GM23248 (cell line): Measurements from ENCODE around the gene KCNA2. TPM values are rescaled to one million over a fixed set of nuclear protein-coding genes. Genes with fewer than 3 reads are reported as not detected.

Experiments used
- DNase-seq: peaks from one replicate; pipeline ENCODE4 v3.0.0-alpha.2; 2015
- H2AFZ ChIP-seq: fragments of 200-600 bp; sonication (generic); 2 replicates; pipeline ENCODE4 v1.6.1; 2016; ENCODE audit warnings: antibody characterized with exemption
- H3F3A ChIP-seq: fragments of 200-600 bp; sonication (generic); 2 replicates; pipeline ENCODE4 v1.6.1; 2016; ENCODE audit warnings: mild to moderate bottlenecking, antibody characterized with exemption, mixed run types; ENCODE audit not compliant: insufficient read depth
- H3K27ac ChIP-seq: fragments of 200-600 bp; sonication (generic); 2 replicates; pipeline ENCODE4 v1.5.1; 2016; ENCODE audit warnings: mild to moderate bottlenecking
- H3K27me3 ChIP-seq: fragments of 200-600 bp; sonication (generic); replicated peaks from 2 replicates; pipeline ENCODE4 v1.6.1; 2016; ENCODE audit warnings: mild to moderate bottlenecking; ENCODE audit not compliant: insufficient read depth
- H3K36me3 ChIP-seq: fragments of 200-600 bp; sonication (generic); 2 replicates; pipeline ENCODE4 v1.6.1; 2016; ENCODE audit warnings: low read depth, mild to moderate bottlenecking
- H3K4me1 ChIP-seq: fragments of 200-600 bp; sonication (generic); 2 replicates; pipeline ENCODE4 v1.6.1; 2016; ENCODE audit warnings: mild to moderate bottlenecking; ENCODE audit not compliant: insufficient read depth
- H3K4me2 ChIP-seq: fragments of 200-600 bp; sonication (generic); one replicate; pipeline ENCODE4 v1.6.1; 2016; ENCODE audit warnings: mild to moderate bottlenecking; ENCODE audit not compliant: unreplicated experiment
- H3K4me3 ChIP-seq: fragments of 200-600 bp; sonication (generic); 2 replicates; pipeline ENCODE4 v1.5.1; 2016; ENCODE audit warnings: mild to moderate bottlenecking
- H3K79me2 ChIP-seq: fragments of 200-600 bp; sonication (generic); 2 replicates; pipeline ENCODE4 v1.6.1; 2016; ENCODE audit warnings: mild to moderate bottlenecking; ENCODE audit not compliant: insufficient read depth
- H3K9ac ChIP-seq: fragments of 200-600 bp; sonication (generic); 2 replicates; pipeline ENCODE4 v1.6.1; 2016; ENCODE audit warnings: mild to moderate bottlenecking
- H3K9me2 ChIP-seq: fragments of 200-600 bp; sonication (generic); 2 replicates; pipeline ENCODE4 v1.6.1; 2016; ENCODE audit warnings: mixed run types, mild to moderate bottlenecking, moderate library complexity; ENCODE audit not compliant: insufficient read depth
- H3K9me3 ChIP-seq: fragments of 200-600 bp; sonication (generic); one replicate; pipeline ENCODE4 v1.6.1; 2017; ENCODE audit warnings: low read depth
- H4K20me1 ChIP-seq: fragments of 200-600 bp; sonication (generic); 2 replicates; pipeline ENCODE4 v1.6.0; 2016; ENCODE audit not compliant: insufficient read depth
- EZH2 ChIP-seq: fragments of 200-600 bp; sonication (generic); IDR thresholded peaks from 2 replicates; pipeline ENCODE4 v1.6.1; 2018; ENCODE audit warnings: antibody characterized with exemption, mild to moderate bottlenecking; ENCODE audit not compliant: insufficient read depth, poor library complexity, severe bottlenecking
- EZH2phosphoT487 ChIP-seq: fragments of 200-600 bp; sonication (generic); IDR thresholded peaks from 2 replicates; pipeline ENCODE4 v1.6.1; 2018; ENCODE audit warnings: antibody characterized with exemption, moderate library complexity, mild to moderate bottlenecking, low read depth; ENCODE audit not compliant: insufficient read depth
- WGBS, 2 experiments: methylation state at CpG; one replicate each; pipeline ENCODE4 v1.1.6; 2015 to 2017; ENCODE audit warnings: low lambda C conversion rate in 2 of 2, low coverage in 1 of 2; ENCODE audit errors: missing lambda C conversion rate in 2 of 2; 5-methylcytosine and 5-hydroxymethylcytosine counted together
- in situ Hi-C: fragments of 300-500 bp; cut with MboI; formaldehyde crosslinking; loops from 2 replicates; pipeline ENCODE4 v1.15.0; 2020
- polyA plus RNA-seq: library from polyadenylated mRNA; unstranded; fragments of >200 nt; fragmentation: Nextera tagmentation; extraction: Ambion mirVana; gene quantifications from 2 replicates; pipeline ENCODE4 v1.2.1, GENCODE V29; 2016
- total RNA-seq: library from RNA; depleted of rRNA; stranded (reverse); fragments of >200 nt; shearing (Covaris generic); gene quantifications from 2 replicates; pipeline ENCODE4 v1.2.3, GENCODE V29; 2014

Gene KCNA2
- total and polyA plus RNA-seq, 2 experiments from 2014 or later, result not detected

DNA sequence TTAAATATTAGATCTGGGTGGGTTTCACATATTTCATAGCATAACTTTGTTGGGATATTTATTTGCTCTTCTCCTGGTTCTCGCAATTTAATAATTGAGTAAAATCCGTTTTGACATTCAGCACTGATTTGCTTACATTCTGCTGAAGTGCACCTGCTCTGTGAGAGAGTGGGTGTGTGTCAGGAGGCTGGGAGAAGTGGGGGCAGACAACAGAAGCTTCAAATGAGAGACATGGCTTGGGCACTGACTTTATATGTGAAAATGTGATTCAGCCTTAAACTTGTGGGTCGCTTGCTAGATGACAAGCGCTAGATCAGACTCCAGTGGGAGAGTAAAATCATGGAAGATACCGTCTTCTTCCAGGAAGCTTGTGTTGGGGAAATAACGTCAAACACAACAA lies 32.4 kb upstream of the KCNA2 start:
- Histone ChIP-seq H4K20me1 (no peaks in the 10 kb centered on the region), H3K4me1 (no peaks in the 10 kb centered on the region), H3K4me2 (no peak overlapping the region), H3K4me3 (no peak overlapping the region), H3K79me2 (no peaks in the 10 kb centered on the region), H3K27me3 (peaks cover 8% of the 10 kb centered on the region), H3K9me2 (no peaks in the 10 kb centered on the region), H3F3A (no peaks in the 10 kb centered on the region), H3K9ac (no peak overlapping the region), H3K27ac (no peak overlapping the region), H3K9me3 (no peaks in the 10 kb centered on the region), H2AFZ (no peak overlapping the region), H3K36me3 (no peaks in the 10 kb centered on the region)
- 56 to 58% methylated on average over 6 of the region's 6 CpGs for WGBS, 2 experiments
- in situ Hi-C loops, result loop anchor here (10.0 kb wide), 1 partner anchor 146 kb away; no protein-coding TSS in a partner anchor
- DNase-seq, result no peak
- TF ChIP-seq EZH2, result no peak
- TF ChIP-seq EZH2phosphoT487, result no peak

DNA sequence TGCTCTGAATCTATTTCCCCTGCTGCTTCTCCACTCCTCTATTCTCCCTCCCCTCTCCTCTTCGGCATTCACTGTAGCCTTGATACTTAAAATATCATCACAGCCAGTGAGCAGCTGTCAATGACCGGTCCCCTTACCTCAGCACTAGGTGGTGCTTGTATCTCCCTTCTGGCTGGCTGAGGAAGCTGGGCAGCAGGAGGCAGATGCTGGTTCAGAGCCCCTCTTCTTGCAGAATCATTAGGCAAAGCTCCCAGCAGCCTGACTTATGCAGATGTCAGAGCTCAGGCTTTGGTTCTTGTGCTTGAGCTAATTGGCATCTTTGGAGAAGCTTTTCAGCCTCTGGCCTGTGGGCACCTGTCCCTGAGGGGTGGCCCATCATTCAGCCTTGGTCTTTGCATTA lies 31.9 kb upstream of the KCNA2 start:
- 51 to 60% methylated on average over 2 of the region's 2 CpGs for WGBS, 2 experiments

DNA sequence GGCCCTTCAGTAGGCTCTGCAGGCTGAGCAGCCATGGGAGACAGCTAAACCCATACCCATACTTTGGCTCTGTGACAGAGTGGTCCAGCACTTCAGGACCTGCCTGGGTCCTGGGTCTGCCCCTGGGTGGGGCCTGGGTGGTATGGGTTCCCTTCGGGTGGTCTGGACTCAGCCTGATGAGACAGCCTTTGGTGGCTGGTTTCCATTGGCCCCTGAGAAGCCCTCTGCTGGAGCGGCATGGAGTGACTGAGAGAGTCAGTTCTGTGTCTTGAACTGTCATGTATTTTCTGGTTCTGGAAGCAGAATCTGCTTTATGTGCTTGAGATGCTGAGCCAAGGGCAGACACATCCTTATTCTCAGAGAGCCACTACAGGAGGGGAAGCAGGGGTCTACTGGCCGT lies 31.3 kb upstream of the KCNA2 start:
- H3K4me1 ChIP-seq, result no peaks in the 10 kb centered on the region
- no peak for TF ChIP-seq EZH2
- no peak for TF ChIP-seq EZH2phosphoT487
- DNase-seq, result no peak
- H3K36me3 ChIP-seq, result no peaks in the 10 kb centered on the region
- H3F3A ChIP-seq, result no peaks in the 10 kb centered on the region
- H3K4me2 ChIP-seq, result no peak overlapping the region
- no peak overlapping the region for H3K9ac ChIP-seq
- 28 to 32% methylated on average over 3 of the region's 3 CpGs for WGBS, 2 experiments
- no peaks in the 10 kb centered on the region for H3K9me3 ChIP-seq
- H3K27ac ChIP-seq, result no peak overlapping the region
- no peaks in the 10 kb centered on the region for H4K20me1 ChIP-seq
- no peak overlapping the region for H2AFZ ChIP-seq
- peaks cover 19% of the 10 kb centered on the region for H3K27me3 ChIP-seq
- in situ Hi-C loops, result loop anchor here (10.0 kb wide), 1 partner anchor 147 kb away; no protein-coding TSS in a partner anchor
- no peak overlapping the region for H3K4me3 ChIP-seq
- no peaks in the 10 kb centered on the region for H3K9me2 ChIP-seq
- no peaks in the 10 kb centered on the region for H3K79me2 ChIP-seq

More for the DNA sequence above, 31.9 kb upstream of the KCNA2 start:
- no peak overlapping the region for H3K4me2 ChIP-seq
- no peak overlapping the region for H3K4me3 ChIP-seq
- H3K9me2 ChIP-seq, result no peaks in the 10 kb centered on the region
- no peak for DNase-seq
- no peaks in the 10 kb centered on the region for H3K36me3 ChIP-seq
- H3K9me3 ChIP-seq, result no peaks in the 10 kb centered on the region
- in situ Hi-C loops, result loop anchor here (10.0 kb wide), 1 partner anchor 147 kb away; no protein-coding TSS in a partner anchor
- no peaks in the 10 kb centered on the region for H3K4me1 ChIP-seq
- peaks cover 13% of the 10 kb centered on the region for H3K27me3 ChIP-seq
- H2AFZ ChIP-seq, result no peak overlapping the region
- no peaks in the 10 kb centered on the region for H4K20me1 ChIP-seq
- H3K79me2 ChIP-seq, result no peaks in the 10 kb centered on the region
- no peak for TF ChIP-seq EZH2phosphoT487
- TF ChIP-seq EZH2, result no peak
- no peak overlapping the region for H3K27ac ChIP-seq
- no peaks in the 10 kb centered on the region for H3F3A ChIP-seq
- no peak overlapping the region for H3K9ac ChIP-seq

DNA sequence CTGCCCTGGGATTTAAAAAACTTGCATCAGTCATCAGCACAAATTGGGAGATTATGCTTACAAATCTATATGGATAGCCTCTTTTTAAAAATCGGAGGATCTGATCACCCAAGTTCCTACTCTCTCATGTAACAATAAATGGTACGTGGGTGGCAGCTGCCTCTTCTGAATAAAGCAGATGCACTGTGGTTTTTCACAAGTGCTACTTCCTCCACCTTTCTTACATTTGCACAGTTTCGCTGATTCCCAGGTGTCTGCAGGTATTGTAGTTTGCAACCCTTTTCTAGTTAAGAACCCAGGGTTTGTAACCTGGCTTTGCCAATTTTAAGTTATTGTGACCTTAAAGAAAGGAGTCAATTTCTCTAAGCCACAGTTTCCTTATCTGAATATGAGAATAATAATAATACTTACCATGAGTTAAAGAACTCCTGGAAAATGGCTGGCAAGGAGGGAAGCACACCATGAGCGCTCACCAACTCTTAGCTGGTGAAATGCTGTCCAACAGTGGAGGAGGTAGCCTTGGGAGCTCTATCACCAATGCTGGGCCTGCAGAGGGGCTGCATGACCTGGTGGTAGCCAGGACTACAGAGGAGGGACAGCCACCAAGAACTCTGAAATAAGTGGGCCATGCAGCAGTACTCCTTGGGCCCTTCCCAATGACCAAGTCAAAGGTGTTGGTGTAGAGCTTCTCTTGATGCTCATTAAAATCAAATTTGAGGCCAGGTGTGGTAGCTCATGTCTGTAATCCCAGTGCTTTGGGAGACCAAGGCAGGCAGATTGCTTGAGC lies 30.2 kb upstream of the KCNA2 start:
- H3F3A ChIP-seq, result no peaks in the 10 kb centered on the region
- no peaks in the 10 kb centered on the region for H3K4me1 ChIP-seq
- no peaks in the 10 kb centered on the region for H3K79me2 ChIP-seq
- no peak overlapping the region for H3K4me2 ChIP-seq
- H2AFZ ChIP-seq, result no peak overlapping the region
- in situ Hi-C loops, result loop anchor here (10.0 kb wide), 1 partner anchor 148 kb away; no protein-coding TSS in a partner anchor
- WGBS, 2 experiments, result 59 to 71% methylated on average over 4 of the region's 4 CpGs
- no peak for TF ChIP-seq EZH2
- no peak for TF ChIP-seq EZH2phosphoT487
- no peak for DNase-seq
- no peaks in the 10 kb centered on the region for H3K9me3 ChIP-seq
- H3K36me3 ChIP-seq, result no peaks in the 10 kb centered on the region
- H4K20me1 ChIP-seq, result no peaks in the 10 kb centered on the region
- no peak overlapping the region for H3K4me3 ChIP-seq
- peaks cover 29% of the 10 kb centered on the region for H3K27me3 ChIP-seq
- no peak overlapping the region for H3K27ac ChIP-seq
- H3K9me2 ChIP-seq, result no peaks in the 10 kb centered on the region
- no peak overlapping the region for H3K9ac ChIP-seq
